Ovary (tissue), 9 donors: ENCODE data around the gene DNLZ. TPM values are rescaled to one million over a fixed set of nuclear protein-coding genes. Genes with fewer than 3 reads are reported as not detected.

ENCODE experiments used
- DNase-seq, 5 donors: peaks; one replicate each; pipeline ENCODE4 v3.0.0-alpha.2; 2019 to 2020
- H3K27ac ChIP-seq, 2 donors: fragments of 200-600 bp; one replicate each; pipeline versions ENCODE4 v1.5.1 to v1.8.0; 2019 to 2022
- H3K27me3 ChIP-seq: fragments of 200-600 bp; one replicate; pipeline ENCODE4 v1.8.0; 2022
- H3K36me3 ChIP-seq: fragments of 200-600 bp; sonication (generic); one replicate; pipeline ENCODE4 v1.5.1; 2019
- H3K4me1 ChIP-seq: one replicate; pipeline ENCODE4 v1.8.1; 2013; ENCODE audit warnings: mild to moderate bottlenecking, moderate library complexity; ENCODE audit not compliant: insufficient read depth
- H3K4me3 ChIP-seq: fragments of 200-600 bp; sonication (generic); one replicate; pipeline ENCODE4 v1.5.1; 2017
- H3K9me3 ChIP-seq, 2 donors: fragments of 200-600 bp in 1 of 2; sonication (generic) in 1 of 2; one replicate each; pipeline versions ENCODE4 v1.5.1 to v1.8.1; 2013 to 2019; ENCODE audit warnings: mild to moderate bottlenecking in 1 of 2, moderate library complexity in 1 of 2
- CTCF ChIP-seq, 3 donors: fragments of 450-650 bp in 2 of 3; fragments of 200-600 bp in 1 of 3; IDR thresholded peaks; one replicate each; pipeline versions ENCODE4 v1.5.1 to v1.8.0; 2016 to 2022; ENCODE audit warnings: antibody characterized with exemption in 3 of 3, mild to moderate bottlenecking in 1 of 3
- EP300 ChIP-seq: sonication (generic); formaldehyde crosslinking; IDR thresholded peaks from one replicate; pipeline ENCODE4 v1.6.1; 2017; ENCODE audit warnings: antibody characterized with exemption
- POLR2A ChIP-seq: fragments of 450-650 bp; IDR thresholded peaks from one replicate; pipeline ENCODE4 v1.6.1; 2017; ENCODE audit warnings: antibody characterized with exemption, mild to moderate bottlenecking, moderate library complexity
- WGBS, 3 donors: extraction: QIAGEN DNeasy Blood & Tissue Kit in 1 of 3; methylation state at CpG; one replicate each; pipeline versions ENCODE4 v1.1.5 to v1.1.7; 2013 to 2017; 5-methylcytosine and 5-hydroxymethylcytosine counted together
- intact Hi-C, 4 donors: fragments of 100-400 bp; cut with DNase I; formaldehyde crosslinking; loops; one replicate each; pipeline versions ENCODE4 v1.11.0 to v1.15.1; 2022 to 2023
- polyA plus RNA-seq, 2 donors: library from polyadenylated mRNA; stranded (reverse); fragments of 200-250 nt in 1 of 2; fragments of 350-450 nt in 1 of 2; fragmentation: Illumina TruSeq in 1 of 2; extraction: RNeasy Lipid Tissue Mini Kit (QIAGEN cat#74804) in 1 of 2; gene quantifications; one replicate each; pipeline ENCODE4 v1.2.3, GENCODE V29; 2013 to 2014
- total RNA-seq, 7 donors: library from RNA; depleted of rRNA in 2 of 7; stranded (reverse); fragments of >200 nt in 2 of 7; fragmentation: NEBNext Ultra II Directional in 3 of 7; extraction: Animal tissue kit (Norgen Biotek cat#: 25700) in 3 of 7; gene quantifications; one replicate each; pipeline versions ENCODE4 v1.1.0 to v1.2.4, GENCODE V29; 2016 to 2023
- donor health status: DM: no; HTN: no; CAD: no; lungs with moderate emphysema.
- donor health status: DM: no; HTN: no; CAD: no.
- donor health status: Bipolar disorder and iron deficiency.
- donor health status: DM: yes; HTN: yes; CAD: no.
- donor health status: DM: no; HTN: no; CAD: no.
- donor health status: DM: yes; HTN: yes; CAD: no.

Gene DNLZ
- total and polyA plus RNA-seq, 9 donors = 1.8 to 33.3 (median 21.2) TPM

DNA sequence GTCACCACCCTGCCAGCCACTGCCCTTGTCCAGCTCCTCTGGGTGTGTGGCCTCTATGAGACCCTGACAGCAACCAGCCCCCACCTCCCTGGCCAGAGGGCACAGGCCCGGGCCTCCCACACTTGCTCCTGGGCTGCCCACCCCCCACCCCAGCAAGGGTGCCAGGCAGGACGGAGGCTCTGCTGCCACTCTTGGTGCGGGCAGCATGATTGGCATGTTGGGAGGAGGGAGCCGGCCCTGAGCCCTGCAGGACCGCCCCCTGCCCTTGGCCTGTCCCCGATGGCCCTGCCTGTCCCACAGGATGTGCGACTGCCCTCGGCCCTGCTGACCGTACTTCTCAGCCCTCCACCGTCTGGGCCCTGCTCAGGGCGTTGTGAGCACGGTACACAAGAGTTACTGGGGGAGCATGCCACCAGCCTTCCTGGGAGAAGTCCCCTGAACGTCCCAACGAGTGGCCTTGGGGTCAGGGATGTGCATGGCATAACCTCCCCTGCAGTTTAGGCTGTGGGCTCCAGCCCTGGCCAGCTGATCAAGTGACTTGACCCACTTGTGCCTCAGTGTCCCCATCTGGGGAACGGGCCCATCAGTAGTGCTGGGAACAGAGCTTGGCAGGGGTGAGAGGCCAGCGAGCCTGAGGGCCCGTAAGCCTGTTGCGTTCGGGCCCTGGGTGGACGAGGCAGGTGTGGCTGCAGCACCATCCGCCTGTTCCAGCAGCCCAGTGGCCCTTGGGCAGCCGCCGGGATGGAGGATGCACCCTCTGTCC, 20.2 kb downstream of the DNLZ start:
- TF ChIP-seq POLR2A (no peak), CTCF (IDR thresholded peaks at IDR 0.05) (no peak), EP300 (no peak)
- Histone ChIP-seq H3K9me3 (no peaks in the 10 kb centered on the region), H3K27me3 (no peaks in the 10 kb centered on the region), H3K36me3 (no peaks in the 10 kb centered on the region), H3K27ac (peak overlapping the region in 1 of 2 donors; percentile 54), H3K4me1 (peaks cover 4% of the 10 kb centered on the region), H3K4me3 (no peak overlapping the region)
- no peak for DNase-seq
- intact Hi-C loops = no loop called here
- 73 to 82% (median 76%) methylated on average over 23 of the region's 23 CpGs for WGBS, 3 donors

GRCh38 chr9:136342181-136343120, 21.1 kb downstream of the DNLZ start:
- Histone ChIP-seq H3K27me3 (no peaks in the 10 kb centered on the region), H3K4me3 (peak overlapping the region; percentile 39), H3K27ac (peak overlapping the region in 1 of 2 donors; percentile 54), H3K9me3 (no peaks in the 10 kb centered on the region), H3K4me1 (peaks cover 4% of the 10 kb centered on the region), H3K36me3 (no peaks in the 10 kb centered on the region)
- TF ChIP-seq CTCF (IDR thresholded peaks at IDR 0.05) (no peak), EP300 (no peak), POLR2A (no peak)
- intact Hi-C loops = no loop called here
- peak; percentile 79 to 92 (median 86) for DNase-seq
- WGBS, 3 donors = 13 to 18% (median 14%) methylated on average over 49 to 60 of the region's 60 CpGs

GRCh38 chr9:136341769-136342168, 21.8 kb downstream of the DNLZ start:
- DNase-seq = no peak
- no peaks in the 10 kb centered on the region for H3K9me3 ChIP-seq
- H3K27me3 ChIP-seq = no peaks in the 10 kb centered on the region
- H3K4me1 ChIP-seq = peaks cover 4% of the 10 kb centered on the region
- intact Hi-C loops = no loop called here
- no peaks in the 10 kb centered on the region for H3K36me3 ChIP-seq
- WGBS, 3 donors = 75 to 81% (median 79%) methylated on average over 10 of the region's 10 CpGs
- peak overlapping the region in 1 of 2 donors; percentile 36 for H3K27ac ChIP-seq
- no peak for TF ChIP-seq POLR2A
- TF ChIP-seq CTCF (IDR thresholded peaks at IDR 0.05) = no peak
- TF ChIP-seq EP300 = no peak
- no peak overlapping the region for H3K4me3 ChIP-seq

DNA sequence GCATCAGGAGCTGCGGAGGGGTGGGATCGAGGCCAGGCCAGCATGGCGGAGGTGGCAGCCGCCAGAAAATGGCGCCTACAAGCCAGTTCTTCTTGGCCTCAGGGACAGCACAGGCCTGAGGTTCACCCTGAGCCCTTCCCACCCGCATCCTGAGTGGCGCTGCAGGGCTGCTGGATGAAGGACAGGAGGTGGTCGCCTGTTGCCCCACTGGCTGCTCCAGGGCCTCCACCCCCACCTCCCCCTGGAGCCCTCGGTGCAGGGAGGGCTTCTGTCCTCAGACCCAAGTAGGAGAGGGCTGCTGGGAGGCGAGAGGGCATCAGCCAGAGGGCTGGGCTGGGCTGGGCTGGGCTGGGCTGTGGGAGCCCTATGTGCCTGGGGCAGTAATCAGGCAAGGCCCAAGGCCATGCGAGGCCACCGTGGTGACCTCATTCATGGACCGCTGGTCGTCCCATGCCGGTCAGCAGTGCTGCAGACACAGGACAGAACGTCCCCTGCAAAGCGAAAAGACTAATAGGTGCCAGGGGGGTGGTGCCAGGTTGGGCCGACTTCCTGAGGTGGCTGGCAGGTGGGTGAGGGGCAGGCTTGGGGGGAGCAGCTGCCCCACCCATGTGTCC, 22.4 kb downstream of the DNLZ start:
- Histone ChIP-seq H3K9me3 (no peaks in the 10 kb centered on the region), H3K27me3 (no peaks in the 10 kb centered on the region), H3K4me1 (peaks cover 4% of the 10 kb centered on the region), H3K36me3 (no peaks in the 10 kb centered on the region), H3K27ac (no peak overlapping the region), H3K4me3 (no peak overlapping the region)
- TF ChIP-seq POLR2A = no peak
- TF ChIP-seq CTCF (IDR thresholded peaks at IDR 0.05) = no peak
- TF ChIP-seq EP300 = no peak
- DNase-seq = no peak
- 83 to 87% (median 83%) methylated on average over 17 to 18 of the region's 18 CpGs for WGBS, 3 donors
- intact Hi-C loops = no loop called here
